WI38 (cell line): ENCODE measurements around the gene KRTAP29-1.
"Not testable (repeated sequence)": the region's sequence is repeated elsewhere in the genome, so short reads cannot be mapped to it uniquely, and the experiment has no call there.

Experiments
- H3K4me3 ChIP-seq: 2 replicates; pipeline ENCODE4 v1.5.1; 2011; ENCODE audit warnings: low read depth, mild to moderate bottlenecking, control low read depth, low read length
- CTCF ChIP-seq: IDR thresholded peaks from 2 replicates; pipeline ENCODE4 v1.5.1; 2012; ENCODE audit warnings: low read depth, mild to moderate bottlenecking, control low read depth, low read length

Gene KRTAP29-1

GRCh38 chr17:41287050-41287449 lies 15.6 kb downstream of the KRTAP29-1 start:
- no peak overlapping the region for H3K4me3 ChIP-seq
- TF ChIP-seq CTCF: no peak

GRCh38 chr17:41284546-41284945 lies 18.1 kb downstream of the KRTAP29-1 start:
- no peak for TF ChIP-seq CTCF
- H3K4me3 ChIP-seq: no peak overlapping the region

GRCh38 chr17:41284043-41284442 lies 18.6 kb downstream of the KRTAP29-1 start:
- TF ChIP-seq CTCF: no peak
- H3K4me3 ChIP-seq: no peak overlapping the region

- no peak overlapping the region for H3K4me3 ChIP-seq
- no peak for TF ChIP-seq CTCF
Measured at GRCh38 chr17:41278176-41278955, 24.3 kb downstream of the KRTAP29-1 start.

- not testable (repeated sequence) for H3K4me3 ChIP-seq
Measured at GRCh38 chr17:41275648-41276190, 26.9 kb downstream of the KRTAP29-1 start, which contains the start of gene KRTAP9-7. KRTAP9-7 (plus strand) TSS chr17:41275698; CDS start chr17:41275698, 0 bp downstream.

- no peak for TF ChIP-seq CTCF
- no peak overlapping the region for H3K4me3 ChIP-seq
Measured at GRCh38 chr17:41271858-41272257, 30.8 kb downstream of the KRTAP29-1 start.

GRCh38 chr17:41271323-41271722 lies 31.3 kb downstream of the KRTAP29-1 start:
- H3K4me3 ChIP-seq: not testable (repeated sequence)

- TF ChIP-seq CTCF: no peak
Measured at GRCh38 chr17:41267711-41268110, 34.9 kb downstream of the KRTAP29-1 start.

More at GRCh38 chr17:41267711-41268110, 34.9 kb downstream of the KRTAP29-1 start:
- H3K4me3 ChIP-seq: no peak overlapping the region
